Measurements from ENCODE around the gene NPTX1.

The NPTX1 gene

DNA sequence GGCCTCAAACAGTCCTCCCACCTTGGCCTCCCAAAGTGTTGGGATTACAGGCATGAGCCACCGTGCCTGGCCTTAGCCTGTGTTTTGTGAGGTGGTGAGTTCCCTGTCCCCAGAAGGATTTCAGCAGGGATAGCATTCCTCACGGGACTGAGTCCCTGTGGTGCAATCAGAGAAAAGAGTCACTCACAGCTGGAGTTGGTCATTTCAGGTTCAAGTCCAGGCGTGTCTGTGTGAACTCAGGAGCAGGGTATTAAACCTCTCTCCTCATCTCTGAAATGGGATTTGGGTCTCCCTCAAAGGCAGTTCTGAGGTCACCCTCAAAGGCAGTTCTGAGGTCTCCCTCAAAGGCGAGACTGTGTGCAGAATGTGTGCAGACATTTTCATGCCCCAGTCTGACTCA lies 28.6 kb downstream of the NPTX1 start:
- H3K4me3 ChIP-seq (ENCODE audit: low read depth in 1 of 2, low read length in 2 of 2): no peak overlapping the region
- peaks cover 0 to 5% of the 10 kb centered on the region in 2 donors for H3K4me1 ChIP-seq (ENCODE audit: control insufficient read depth in 1 of 2, insufficient read depth in 2 of 2, low read length in 2 of 2)
- no peaks in the 10 kb centered on the region for H3K9me3 ChIP-seq (ENCODE audit: control insufficient read depth in 1 of 2, low read length in 2 of 2)
- no peaks in the 10 kb centered on the region for H3K27me3 ChIP-seq (ENCODE audit: low read depth, low read length)
- H3K27ac ChIP-seq (ENCODE audit: low read length): no peak overlapping the region
- H3K36me3 ChIP-seq (ENCODE audit: control insufficient read depth in 1 of 2, insufficient read depth in 2 of 2, low read length in 2 of 2): no peaks in the 10 kb centered on the region

DNA sequence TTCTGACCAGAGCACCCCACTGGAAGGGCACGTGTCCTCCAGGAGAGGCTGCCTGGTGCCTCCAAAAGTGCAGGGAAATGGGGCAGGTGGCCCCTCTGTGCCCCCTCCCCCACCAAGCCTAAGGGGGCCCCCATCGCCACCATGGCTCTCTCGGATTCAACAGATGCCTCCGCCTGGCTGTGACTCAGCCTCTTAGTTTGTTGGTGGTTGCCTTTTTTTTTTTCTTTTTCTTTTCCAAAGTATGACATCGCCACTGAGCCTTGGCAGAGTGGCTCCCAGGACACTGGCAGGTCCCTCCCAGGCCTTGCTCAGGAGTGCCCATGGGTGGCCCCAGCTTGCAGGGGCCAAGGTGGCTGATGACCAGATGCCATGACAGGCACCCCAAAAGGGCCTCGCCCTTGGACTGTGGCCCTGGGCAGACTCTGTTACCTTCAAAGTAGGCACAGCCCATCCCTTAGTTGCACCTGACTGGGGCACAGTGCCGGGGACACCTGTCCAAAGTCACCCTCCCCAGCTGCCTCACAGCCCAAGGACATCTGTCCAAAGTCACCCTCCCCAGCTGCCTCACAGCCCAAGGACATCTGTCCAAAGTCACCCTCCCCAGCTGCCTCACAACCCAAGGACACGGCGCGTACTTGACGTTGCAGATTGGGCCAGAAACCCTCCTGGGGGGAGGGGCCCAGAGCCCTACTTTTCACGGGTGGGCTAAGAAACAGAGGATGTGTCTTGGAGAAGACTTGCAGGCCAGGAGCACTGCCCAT lies 29.6 kb downstream of the NPTX1 start:
- H3K4me1 ChIP-seq (ENCODE audit: control insufficient read depth in 1 of 2, insufficient read depth in 2 of 2, low read length in 2 of 2): peaks cover 0 to 5% of the 10 kb centered on the region in 2 donors
- H3K27me3 ChIP-seq (ENCODE audit: low read depth, low read length): no peaks in the 10 kb centered on the region
- H3K9me3 ChIP-seq (ENCODE audit: control insufficient read depth in 1 of 2, low read length in 2 of 2): no peaks in the 10 kb centered on the region
- H3K36me3 ChIP-seq (ENCODE audit: control insufficient read depth in 1 of 2, insufficient read depth in 2 of 2, low read length in 2 of 2): peaks cover 0 to 4% of the 10 kb centered on the region in 2 donors
- H3K27ac ChIP-seq (ENCODE audit: low read length): no peak overlapping the region
- no peak overlapping the region for H3K4me3 ChIP-seq (ENCODE audit: low read depth in 1 of 2, low read length in 2 of 2)

DNA sequence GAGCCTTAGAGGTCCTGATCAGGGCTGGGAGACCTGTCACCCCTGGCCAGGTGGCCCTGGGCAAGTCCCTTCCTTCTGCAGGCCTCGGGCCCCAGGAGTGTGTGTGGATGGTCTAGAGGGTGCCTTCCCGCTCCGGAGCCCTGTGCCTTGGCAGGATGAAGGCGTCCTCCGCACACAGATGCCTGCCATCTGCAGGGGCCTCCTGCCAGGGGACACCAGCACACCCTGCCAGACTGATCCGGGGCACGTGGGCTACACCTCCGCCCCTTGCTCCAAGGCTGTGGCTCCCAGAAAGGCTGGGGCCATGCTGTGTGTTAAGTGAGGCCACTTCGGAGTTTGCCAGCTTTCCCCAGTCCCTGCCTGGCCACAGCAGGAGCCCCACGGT lies 30.7 kb downstream of the NPTX1 start:
- Histone ChIP-seq H3K36me3 (ENCODE audit: control insufficient read depth in 1 of 2, insufficient read depth in 2 of 2, low read length in 2 of 2) (peaks cover 0 to 8% of the 10 kb centered on the region in 2 donors), H3K9me3 (ENCODE audit: control insufficient read depth in 1 of 2, low read length in 2 of 2) (no peaks in the 10 kb centered on the region), H3K27ac (ENCODE audit: low read length) (no peak overlapping the region), H3K27me3 (ENCODE audit: low read depth, low read length) (no peaks in the 10 kb centered on the region), H3K4me1 (ENCODE audit: control insufficient read depth in 1 of 2, insufficient read depth in 2 of 2, low read length in 2 of 2) (peaks cover 0 to 4% of the 10 kb centered on the region in 2 donors), H3K4me3 (ENCODE audit: low read depth in 1 of 2, low read length in 2 of 2) (no peak overlapping the region)

DNA sequence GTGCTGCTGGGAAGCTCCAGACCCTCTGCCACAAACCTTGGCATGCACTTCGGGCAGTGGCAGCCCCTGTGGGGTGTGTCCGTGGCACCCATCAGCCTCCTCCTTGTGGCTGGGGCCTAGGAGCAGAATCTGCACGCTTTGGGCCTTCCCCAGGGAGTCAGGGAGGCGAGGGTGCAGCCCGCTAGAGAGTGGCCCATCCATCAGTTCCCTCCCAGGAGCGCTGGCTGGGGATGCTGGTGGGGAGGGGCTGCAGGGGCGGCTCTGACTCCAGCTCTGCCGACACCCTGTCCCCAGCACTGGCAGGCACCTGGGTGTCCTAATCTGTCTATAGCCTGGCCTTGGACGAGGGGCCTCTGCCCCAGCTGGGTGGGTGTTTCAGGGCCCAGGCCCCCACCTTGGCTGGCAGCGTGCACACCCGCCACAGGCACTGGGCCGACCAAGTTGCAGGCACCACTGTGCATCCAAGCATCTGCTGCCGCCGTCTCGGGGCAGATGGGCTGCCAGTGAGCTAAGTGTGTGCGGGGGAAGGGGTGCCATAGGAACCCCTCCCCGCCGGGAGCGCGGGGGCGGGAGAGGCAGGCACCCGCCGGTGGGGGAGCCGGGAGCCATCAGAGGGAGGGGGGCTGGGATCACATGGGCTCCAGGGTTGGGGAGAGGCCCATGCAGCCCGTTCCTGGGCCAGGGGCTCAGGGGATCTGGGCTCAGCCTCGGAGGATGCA lies 31.2 kb downstream of the NPTX1 start:
- H3K27me3 ChIP-seq (ENCODE audit: low read depth, low read length): no peaks in the 10 kb centered on the region
- H3K36me3 ChIP-seq (ENCODE audit: control insufficient read depth in 1 of 2, insufficient read depth in 2 of 2, low read length in 2 of 2): peaks cover 0 to 8% of the 10 kb centered on the region in 2 donors
- no peaks in the 10 kb centered on the region for H3K9me3 ChIP-seq (ENCODE audit: control insufficient read depth in 1 of 2, low read length in 2 of 2)
- H3K4me3 ChIP-seq (ENCODE audit: low read depth in 1 of 2, low read length in 2 of 2): no peak overlapping the region
- no peaks in the 10 kb centered on the region for H3K4me1 ChIP-seq (ENCODE audit: control insufficient read depth in 1 of 2, insufficient read depth in 2 of 2, low read length in 2 of 2)
- no peak overlapping the region for H3K27ac ChIP-seq (ENCODE audit: low read length)

DNA sequence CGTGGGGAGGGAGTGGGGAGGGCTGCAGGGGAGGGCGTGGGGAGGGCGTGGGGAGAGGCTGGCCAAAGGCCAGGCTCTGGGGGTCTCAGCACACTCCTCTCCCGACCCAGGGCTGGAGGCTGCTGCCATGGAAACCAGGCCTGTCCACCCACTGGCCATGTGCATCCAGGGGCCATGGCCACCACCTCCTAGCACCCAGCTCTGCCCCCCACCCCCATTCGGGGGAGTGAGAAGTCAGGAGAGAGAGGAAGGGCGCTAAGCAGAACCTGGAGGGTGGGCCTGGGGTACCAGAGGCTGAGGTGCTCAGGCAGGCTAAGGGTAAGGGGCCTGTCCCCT lies 31.8 kb downstream of the NPTX1 start:
- H3K27ac ChIP-seq (ENCODE audit: low read length): no peak overlapping the region
- H3K9me3 ChIP-seq (ENCODE audit: control insufficient read depth in 1 of 2, low read length in 2 of 2): no peaks in the 10 kb centered on the region
- H3K4me1 ChIP-seq (ENCODE audit: control insufficient read depth in 1 of 2, insufficient read depth in 2 of 2, low read length in 2 of 2): no peaks in the 10 kb centered on the region
- H3K36me3 ChIP-seq (ENCODE audit: control insufficient read depth in 1 of 2, insufficient read depth in 2 of 2, low read length in 2 of 2): peaks cover 0 to 8% of the 10 kb centered on the region in 2 donors
- H3K4me3 ChIP-seq (ENCODE audit: low read depth in 1 of 2, low read length in 2 of 2): no peak overlapping the region
- H3K27me3 ChIP-seq (ENCODE audit: low read depth, low read length): no peaks in the 10 kb centered on the region

DNA sequence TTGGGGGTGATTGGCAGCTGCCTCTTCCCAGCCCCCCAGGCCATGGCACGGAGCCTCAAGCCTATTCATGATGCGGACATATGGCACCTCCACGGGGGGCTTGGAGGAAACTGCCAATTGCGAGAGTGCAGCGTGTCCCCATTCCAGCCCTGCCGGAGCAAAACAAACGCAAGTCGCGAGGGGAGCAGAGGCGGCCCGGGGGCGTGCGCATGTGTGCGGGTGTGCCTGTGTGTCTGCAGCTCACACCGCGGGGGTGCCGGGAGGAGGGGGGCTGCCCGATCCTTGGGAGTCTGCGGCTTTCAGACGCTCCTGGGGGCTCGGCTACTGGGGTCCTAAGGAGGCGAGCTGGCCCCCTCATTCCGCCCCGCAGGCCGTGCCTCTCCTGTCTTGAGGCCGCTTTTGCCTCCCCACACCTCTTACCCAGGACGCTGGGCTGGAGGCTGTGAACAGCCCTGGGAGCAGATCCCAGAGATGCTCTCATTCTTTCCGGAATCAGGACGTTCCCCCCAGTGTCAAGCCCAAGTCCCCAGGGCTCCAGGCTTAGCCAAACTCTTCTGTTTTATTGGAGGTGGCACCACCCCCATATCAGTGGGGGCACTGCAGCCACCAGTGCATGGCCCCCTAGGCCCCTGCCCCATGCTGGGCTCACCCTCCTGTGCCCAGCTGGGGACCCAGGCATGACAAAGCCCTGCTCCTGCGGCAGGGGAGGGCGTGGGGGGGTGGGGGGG lies 32.3 kb downstream of the NPTX1 start:
- Histone ChIP-seq H3K4me1 (ENCODE audit: control insufficient read depth in 1 of 2, insufficient read depth in 2 of 2, low read length in 2 of 2) (no peaks in the 10 kb centered on the region), H3K9me3 (ENCODE audit: control insufficient read depth in 1 of 2, low read length in 2 of 2) (no peaks in the 10 kb centered on the region), H3K27me3 (ENCODE audit: low read depth, low read length) (no peaks in the 10 kb centered on the region), H3K27ac (ENCODE audit: low read length) (no peak overlapping the region), H3K36me3 (ENCODE audit: control insufficient read depth in 1 of 2, insufficient read depth in 2 of 2, low read length in 2 of 2) (peaks cover 0 to 8% of the 10 kb centered on the region in 2 donors), H3K4me3 (ENCODE audit: low read depth in 1 of 2, low read length in 2 of 2) (no peak overlapping the region)

DNA sequence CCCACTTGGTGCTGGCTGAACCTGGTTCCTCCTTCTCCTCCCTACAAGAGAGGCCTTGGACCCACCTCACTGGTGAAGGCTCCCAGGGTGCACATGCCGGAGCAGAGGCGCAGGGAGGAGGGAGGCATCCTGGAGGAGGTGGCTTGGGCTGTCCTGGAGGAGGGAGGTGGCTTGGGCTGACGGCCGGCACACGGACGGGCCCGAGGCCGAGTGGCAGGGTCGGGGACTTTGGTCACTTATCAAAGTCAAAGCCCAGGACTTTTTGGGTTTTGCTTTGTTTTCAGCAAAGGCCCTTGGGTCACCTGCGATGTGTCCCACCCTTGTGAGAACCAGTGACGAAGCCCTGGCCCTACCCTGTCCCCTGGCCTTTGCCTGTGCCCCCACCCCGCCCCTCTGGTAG lies 32.9 kb downstream of the NPTX1 start:
- no peaks in the 10 kb centered on the region for H3K4me1 ChIP-seq (ENCODE audit: control insufficient read depth in 1 of 2, insufficient read depth in 2 of 2, low read length in 2 of 2)
- no peaks in the 10 kb centered on the region for H3K27me3 ChIP-seq (ENCODE audit: low read depth, low read length)
- H3K36me3 ChIP-seq (ENCODE audit: control insufficient read depth in 1 of 2, insufficient read depth in 2 of 2, low read length in 2 of 2): peaks cover 0 to 12% of the 10 kb centered on the region in 2 donors
- H3K4me3 ChIP-seq (ENCODE audit: low read depth in 1 of 2, low read length in 2 of 2): no peak overlapping the region
- H3K9me3 ChIP-seq (ENCODE audit: control insufficient read depth in 1 of 2, low read length in 2 of 2): no peaks in the 10 kb centered on the region
- no peak overlapping the region for H3K27ac ChIP-seq (ENCODE audit: low read length)

DNA sequence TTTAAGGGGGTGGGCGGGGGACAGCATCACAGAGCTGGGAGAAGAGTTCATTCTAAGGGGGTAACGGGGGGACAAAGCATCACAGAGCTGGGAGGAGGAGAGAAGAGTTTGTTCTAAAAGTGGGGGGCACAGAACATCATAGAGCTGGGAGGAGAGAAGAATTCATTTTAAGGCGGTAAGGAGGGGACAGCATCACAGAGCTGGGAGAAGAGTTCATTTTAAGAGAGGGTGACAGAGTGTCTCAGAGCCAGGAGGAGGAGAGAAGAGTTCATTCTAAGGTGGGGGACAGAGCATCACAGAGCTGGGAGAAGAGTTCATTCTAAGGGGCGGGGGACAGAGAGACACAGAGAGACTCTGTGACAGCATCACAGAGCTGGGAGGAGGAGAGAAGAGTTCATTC lies 33.6 kb downstream of the NPTX1 start:
- Histone ChIP-seq H3K36me3 (ENCODE audit: control insufficient read depth in 1 of 2, insufficient read depth in 2 of 2, low read length in 2 of 2) (peaks cover 0 to 12% of the 10 kb centered on the region in 2 donors), H3K9me3 (ENCODE audit: control insufficient read depth in 1 of 2, low read length in 2 of 2) (no peaks in the 10 kb centered on the region), H3K27ac (ENCODE audit: low read length) (no peak overlapping the region), H3K27me3 (ENCODE audit: low read depth, low read length) (no peaks in the 10 kb centered on the region), H3K4me3 (ENCODE audit: low read depth in 1 of 2, low read length in 2 of 2) (no peak overlapping the region), H3K4me1 (ENCODE audit: control insufficient read depth in 1 of 2, insufficient read depth in 2 of 2, low read length in 2 of 2) (no peaks in the 10 kb centered on the region)

DNA sequence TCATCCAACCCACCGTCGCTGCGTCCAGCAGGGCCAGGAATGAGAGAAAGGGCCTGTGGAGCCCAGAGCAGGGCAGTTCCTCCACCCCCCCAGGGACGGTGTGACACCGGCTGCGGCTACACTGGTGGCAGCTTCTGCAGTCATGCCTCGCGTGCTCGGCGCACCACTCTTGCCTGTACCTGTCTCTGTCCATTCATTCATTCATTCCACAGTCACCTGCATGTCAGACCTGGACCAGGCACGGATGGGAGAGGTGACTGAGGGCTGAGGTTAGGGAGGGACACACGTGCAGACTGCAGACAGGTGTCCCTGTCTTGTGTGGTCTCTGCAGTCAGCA lies 34.1 kb downstream of the NPTX1 start:
- Histone ChIP-seq H3K9me3 (ENCODE audit: control insufficient read depth in 1 of 2, low read length in 2 of 2) (no peaks in the 10 kb centered on the region), H3K27me3 (ENCODE audit: low read depth, low read length) (no peaks in the 10 kb centered on the region), H3K4me1 (ENCODE audit: control insufficient read depth in 1 of 2, insufficient read depth in 2 of 2, low read length in 2 of 2) (no peaks in the 10 kb centered on the region), H3K27ac (ENCODE audit: low read length) (no peak overlapping the region), H3K4me3 (ENCODE audit: low read depth in 1 of 2, low read length in 2 of 2) (no peak overlapping the region), H3K36me3 (ENCODE audit: control insufficient read depth in 1 of 2, insufficient read depth in 2 of 2, low read length in 2 of 2) (peaks cover 0 to 16% of the 10 kb centered on the region in 2 donors)

DNA sequence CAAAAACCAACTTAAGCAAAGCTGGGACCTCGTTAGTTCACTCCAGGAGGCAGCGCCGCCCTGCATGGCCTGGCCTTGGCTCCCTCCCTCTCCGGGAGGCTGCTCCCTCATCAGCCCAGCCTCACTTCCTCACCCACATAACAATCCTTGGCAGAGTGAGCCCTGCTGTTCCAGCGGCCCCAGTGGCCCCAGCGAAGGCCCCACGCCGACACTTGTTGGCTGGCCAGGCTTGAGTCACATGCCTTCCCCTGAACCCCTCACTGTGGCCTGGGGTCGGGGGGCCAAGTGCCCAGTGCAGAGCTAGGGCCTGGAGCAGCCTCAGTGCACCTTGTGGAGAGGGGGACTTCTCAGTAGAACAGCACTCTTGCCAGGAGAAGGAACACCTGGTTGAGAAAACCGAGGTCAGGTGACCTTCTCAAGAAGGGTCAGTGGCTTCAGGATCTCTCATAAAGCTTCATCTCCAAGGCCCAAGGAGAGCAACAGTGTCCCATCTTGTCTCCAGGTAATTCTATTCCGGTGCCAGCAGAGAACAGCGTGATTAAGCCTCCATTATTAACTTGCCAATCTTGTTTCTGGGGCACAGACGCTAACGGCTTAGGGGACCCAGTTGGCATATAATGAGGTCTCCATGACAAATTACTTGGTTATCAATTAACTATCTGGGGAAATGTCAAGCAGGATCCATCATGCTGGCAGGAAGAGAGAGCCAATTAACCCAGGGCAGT lies 34.6 kb downstream of the NPTX1 start:
- Histone ChIP-seq H3K36me3 (ENCODE audit: control insufficient read depth in 1 of 2, insufficient read depth in 2 of 2, low read length in 2 of 2) (peaks cover 0 to 21% of the 10 kb centered on the region in 2 donors), H3K27ac (ENCODE audit: low read length) (no peak overlapping the region), H3K4me1 (ENCODE audit: control insufficient read depth in 1 of 2, insufficient read depth in 2 of 2, low read length in 2 of 2) (no peaks in the 10 kb centered on the region), H3K9me3 (ENCODE audit: control insufficient read depth in 1 of 2, low read length in 2 of 2) (no peaks in the 10 kb centered on the region), H3K27me3 (ENCODE audit: low read depth, low read length) (no peaks in the 10 kb centered on the region), H3K4me3 (ENCODE audit: low read depth in 1 of 2, low read length in 2 of 2) (no peak overlapping the region)

DNA sequence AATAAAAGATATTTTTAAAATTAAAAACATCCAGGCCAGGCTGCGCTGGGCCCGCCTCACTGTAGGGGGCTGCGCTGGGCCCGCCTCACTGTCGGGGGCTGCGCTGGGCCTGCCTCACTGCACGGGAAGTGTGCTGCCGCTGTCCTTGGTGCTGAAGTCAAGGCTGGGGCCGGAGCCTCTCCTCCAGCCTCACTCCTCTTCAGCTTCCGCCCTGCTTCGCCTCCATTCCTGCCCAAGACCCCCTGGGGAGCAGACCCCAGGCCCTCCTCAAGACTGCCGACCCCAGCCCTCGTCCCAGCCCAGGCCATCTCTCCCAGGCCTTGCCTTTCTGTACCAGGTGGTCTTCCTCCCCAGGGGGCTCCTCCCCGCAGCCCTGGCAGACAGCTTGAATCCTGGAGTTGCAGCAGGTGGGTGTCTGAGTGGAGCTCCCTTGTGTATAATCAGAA lies 35.3 kb downstream of the NPTX1 start:
- H3K9me3 ChIP-seq (ENCODE audit: control insufficient read depth in 1 of 2, low read length in 2 of 2): no peaks in the 10 kb centered on the region
- no peaks in the 10 kb centered on the region for H3K27me3 ChIP-seq (ENCODE audit: low read depth, low read length)
- peaks cover 0 to 22% of the 10 kb centered on the region in 2 donors for H3K36me3 ChIP-seq (ENCODE audit: control insufficient read depth in 1 of 2, insufficient read depth in 2 of 2, low read length in 2 of 2)
- no peak overlapping the region for H3K4me3 ChIP-seq (ENCODE audit: low read depth in 1 of 2, low read length in 2 of 2)
- H3K4me1 ChIP-seq (ENCODE audit: control insufficient read depth in 1 of 2, insufficient read depth in 2 of 2, low read length in 2 of 2): no peaks in the 10 kb centered on the region
- H3K27ac ChIP-seq (ENCODE audit: low read length): no peak overlapping the region
